SK-N-SH (cell line): Measurements from ENCODE around the gene ZNF865. TPM values are rescaled to one million over a fixed set of nuclear protein-coding genes. Genes with fewer than 3 reads are reported as not detected.
A peak's percentile ranks its signal among the peaks of the same experiment; 100 is the strongest.

Experiments used
- CTCF ChIA-PET: fragments of 300-600, 350-600 bp; formaldehyde crosslinking; extraction: SDS; loops from one replicate; lab custom pipeline; 2021; lab: Yijun Ruan, JAX
- POLR2A ChIA-PET: fragments of 350-600 bp; sonication (Branson Sonifier 250); formaldehyde crosslinking; extraction: SDS; loops from one replicate; lab custom pipeline; 2020; ENCODE audit warnings: antibody characterized with exemption, inconsistent platforms; lab: Yijun Ruan, JAX
- DNase-seq: peaks from one replicate; pipeline ENCODE4 v3.0.0; 2012
- H2AFZ ChIP-seq: fragments of 200-600 bp; sonication (generic); 2 replicates; pipeline ENCODE4 v1.8.1; 2016; ENCODE audit warnings: antibody characterized with exemption, mild to moderate bottlenecking, low read depth
- H3F3A ChIP-seq: fragments of 200-600 bp; sonication (generic); replicated peaks from 2 replicates; pipeline ENCODE3; 2016; ENCODE audit warnings: antibody characterized with exemption, mild to moderate bottlenecking; ENCODE audit not compliant: insufficient read depth
- H3K27ac ChIP-seq, 2 experiments: fragments of 200-500 bp in 1 of 2; fragments of 200-600 bp in 1 of 2; sonication (Bioruptor generic) in 1 of 2; sonication (generic), shearing (Covaris generic) in 1 of 2; 2 replicates each; pipeline versions ENCODE4 v1.5.1 to v1.6.1; 2014 to 2016; ENCODE audit warnings: low read depth in 2 of 2, inconsistent platforms in 1 of 2, low read length in 1 of 2, mild to moderate bottlenecking in 1 of 2, mixed read lengths in 1 of 2
- H3K27me3 ChIP-seq: fragments of 200-600 bp; sonication (generic), shearing (Covaris generic); 2 replicates; pipeline ENCODE4 v1.6.1; 2016; ENCODE audit warnings: mixed run types; ENCODE audit not compliant: insufficient read depth
- H3K36me3 ChIP-seq, 2 experiments: fragments of 200-500 bp in 1 of 2; fragments of 200-600 bp in 1 of 2; sonication (Bioruptor generic) in 1 of 2; sonication (generic) in 1 of 2; replicated peaks in 1 of 2; 2 replicates each; pipeline versions ENCODE3 to v1.5.1; 2014 to 2016; ENCODE audit warnings: low read length in 1 of 2, mild to moderate bottlenecking in 1 of 2; ENCODE audit not compliant: insufficient read depth in 2 of 2, control insufficient read depth in 1 of 2
- H3K4me1 ChIP-seq, 2 experiments: fragments of 200-500 bp in 1 of 2; fragments of 200-600 bp in 1 of 2; sonication (Bioruptor generic) in 1 of 2; sonication (generic), shearing (Covaris generic) in 1 of 2; 2 replicates each; pipeline versions ENCODE4 v1.5.1 to v1.6.1; 2014 to 2016; ENCODE audit warnings: low read depth in 1 of 2, low read length in 1 of 2, mixed run types in 1 of 2; ENCODE audit not compliant: insufficient read depth in 2 of 2, control insufficient read depth in 1 of 2
- H3K4me2 ChIP-seq: fragments of 200-600 bp; sonication (generic), shearing (Covaris generic); 2 replicates; pipeline ENCODE4 v1.6.1; 2017; ENCODE audit warnings: mixed run types
- H3K4me3 ChIP-seq, 2 experiments: fragments of 200-500 bp in 1 of 2; fragments of 200-600 bp in 1 of 2; sonication (Bioruptor generic) in 1 of 2; sonication (generic), shearing (Covaris generic) in 1 of 2; 2 replicates each; pipeline versions ENCODE4 v1.5.1 to v1.8.1; 2014 to 2016; ENCODE audit warnings: low read depth in 2 of 2, inconsistent platforms in 1 of 2, low read length in 1 of 2, mild to moderate bottlenecking in 1 of 2, mixed read lengths in 1 of 2, moderate library complexity in 1 of 2
- H3K79me2 ChIP-seq: fragments of 200-600 bp; sonication (generic); 2 replicates; pipeline ENCODE4 v1.8.1; 2017; ENCODE audit warnings: mild to moderate bottlenecking; ENCODE audit not compliant: insufficient read depth
- H3K9ac ChIP-seq: fragments of 200-600 bp; sonication (generic); 2 replicates; pipeline ENCODE4 v1.6.1; 2017; ENCODE audit warnings: mixed run types
- H3K9me2 ChIP-seq: fragments of 200-600 bp; sonication (generic); 2 replicates; pipeline ENCODE4 v1.6.1; 2017; ENCODE audit warnings: mixed run types
- H3K9me3 ChIP-seq: fragments of 200-600 bp; sonication (generic); 2 replicates; pipeline ENCODE4 v1.6.1; 2017; ENCODE audit warnings: mixed run types, mild to moderate bottlenecking, moderate library complexity
- H4K20me1 ChIP-seq: fragments of 200-600 bp; sonication (generic); 2 replicates; pipeline ENCODE4 v1.6.1; 2017; ENCODE audit warnings: mild to moderate bottlenecking, mixed run types; ENCODE audit not compliant: insufficient read depth
- EP300 ChIP-seq, 2 experiments: IDR thresholded peaks; 2 replicates each; pipeline versions ENCODE4 v1.4.0 to v1.6.1; 2012; ENCODE audit warnings: borderline replicate concordance in 1 of 2, low read depth in 1 of 2, low read length in 1 of 2
- EZH2phosphoT487 ChIP-seq: fragments of 200-600 bp; sonication (generic); IDR thresholded peaks from 2 replicates; pipeline ENCODE4 v1.6.1; 2017; ENCODE audit warnings: low read depth, mixed run types, mild to moderate bottlenecking, antibody characterized with exemption, moderate library complexity, borderline replicate concordance
- GABPA ChIP-seq: IDR thresholded peaks from 2 replicates; pipeline ENCODE4 v1.4.0; 2012; ENCODE audit warnings: low read depth, mild to moderate bottlenecking
- MXI1 ChIP-seq: IDR thresholded peaks from 2 replicates; pipeline ENCODE4 v1.6.1; 2012; ENCODE audit warnings: mild to moderate bottlenecking, low read depth, low read length, improper control_type of control experiment
- POLR2AphosphoS5 ChIP-seq: IDR thresholded peaks from 2 replicates; pipeline ENCODE4 v1.6.1; 2012; ENCODE audit warnings: low read depth, low read length
- RAD21 ChIP-seq: IDR thresholded peaks from 2 replicates; pipeline ENCODE4 v1.6.1; 2012; ENCODE audit warnings: mild to moderate bottlenecking, low read length
- REST ChIP-seq: IDR thresholded peaks from 2 replicates; pipeline ENCODE4 v1.6.1; 2012; ENCODE audit warnings: mild to moderate bottlenecking, low read depth, low read length, moderate library complexity
- RXRA ChIP-seq: IDR thresholded peaks from 2 replicates; pipeline ENCODE4 v1.4.0; 2012; ENCODE audit warnings: low read depth, mild to moderate bottlenecking, borderline replicate concordance
- TAF1 ChIP-seq: IDR thresholded peaks from 2 replicates; pipeline ENCODE4 v1.6.1; 2012; ENCODE audit warnings: low read depth, mild to moderate bottlenecking, low read length, moderate library complexity, borderline replicate concordance
- USF2 ChIP-seq: fragments of 150-350 bp; IDR thresholded peaks from 2 replicates; pipeline ENCODE4 v1.6.1; 2017; ENCODE audit warnings: antibody characterized with exemption, low read length, low read depth, borderline replicate concordance
- WGBS: methylation state at CpG from one replicate; pipeline ENCODE4 v1.1.6; 2017; ENCODE audit warnings: low lambda C conversion rate; 5-methylcytosine and 5-hydroxymethylcytosine counted together
- polyA plus RNA-seq, 3 experiments: library from polyadenylated mRNA; depleted of rRNA; stranded (reverse); fragments of >200 nt; gene quantifications; 2 replicates each; pipeline ENCODE4 v1.2.3, GENCODE V29; 2012
- TF ChIP-seq, protein P1 (sequence below): IDR thresholded peaks from 2 replicates; pipeline ENCODE4; 2012

Gene ZNF865
- polyA plus RNA-seq, 1 of the 3 experiments (the other 2 are of a cell fraction): 5.0 TPM

- TF ChIP-seq REST (0 out of 2 replicates have a peak, but pooled peaks have one; percentile 7), EP300 (IDR thresholded peaks at IDR 0.05; ENCODE audit: borderline replicate concordance in 1 of 2, low read depth in 1 of 2, low read length in 1 of 2) (peak in 1 of 2 experiments; percentile 28; a peak in 1 of 4 replicates), MXI1 (no peak), GABPA (peak; percentile 62), TAF1 (peak; percentile 51; the same call in 1 of the 2 replicates), RXRA (no peak), POLR2AphosphoS5 (no peak)
- TF ChIP-seq, protein P1, sequence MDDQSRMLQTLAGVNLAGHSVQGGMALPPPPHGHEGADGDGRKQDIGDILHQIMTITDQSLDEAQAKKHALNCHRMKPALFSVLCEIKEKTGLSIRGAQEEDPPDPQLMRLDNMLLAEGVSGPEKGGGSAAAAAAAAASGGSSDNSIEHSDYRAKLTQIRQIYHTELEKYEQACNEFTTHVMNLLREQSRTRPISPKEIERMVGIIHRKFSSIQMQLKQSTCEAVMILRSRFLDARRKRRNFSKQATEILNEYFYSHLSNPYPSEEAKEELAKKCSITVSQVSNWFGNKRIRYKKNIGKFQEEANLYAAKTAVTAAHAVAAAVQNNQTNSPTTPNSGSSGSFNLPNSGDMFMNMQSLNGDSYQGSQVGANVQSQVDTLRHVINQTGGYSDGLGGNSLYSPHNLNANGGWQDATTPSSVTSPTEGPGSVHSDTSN: peak; percentile 14
- TF ChIP-seq, all 33 proteins: peak for 11
These were observed 35.4 kb downstream of the ZNF865 start, which contains the start of gene ZNF580 (continued) for GRCh38 chr19:55640577-55641425.

DNA sequence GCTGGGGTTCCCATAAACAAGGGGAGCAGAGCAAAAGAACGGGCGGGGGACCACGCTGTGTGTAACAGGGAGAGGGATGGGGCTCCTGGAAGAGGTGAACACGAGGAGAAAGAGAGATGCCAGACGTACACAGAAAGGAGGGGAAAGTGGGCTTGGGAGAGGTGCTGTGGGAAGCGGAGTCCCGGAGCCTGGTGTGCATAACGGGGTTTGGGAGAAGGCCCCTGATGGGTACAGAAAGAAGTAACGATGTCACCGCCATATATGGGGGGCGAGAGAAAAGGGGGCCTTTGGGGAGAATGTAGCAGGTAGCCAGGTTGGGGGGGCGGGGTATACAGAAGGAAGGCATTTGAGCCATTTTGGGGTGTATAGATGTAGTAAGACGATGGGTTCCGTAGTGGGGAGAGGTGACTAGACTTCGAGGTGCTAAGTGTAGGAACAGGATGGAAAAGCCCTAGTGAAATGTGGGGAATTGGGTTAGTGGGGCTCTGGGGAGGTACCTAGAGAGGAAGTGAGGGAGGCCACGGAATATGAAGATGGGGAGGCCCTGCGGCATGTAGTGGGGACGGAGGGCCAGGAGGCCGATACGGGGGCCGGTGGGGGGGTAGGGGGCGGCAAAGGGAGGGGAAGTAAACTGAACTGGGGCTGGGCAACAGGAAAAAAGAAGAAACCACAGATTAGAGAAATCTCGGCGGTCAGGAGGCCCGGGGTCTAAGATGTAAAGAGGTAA, 36.1 kb downstream of the ZNF865 start:
- POLR2A ChIA-PET: no interaction called here
- Histone ChIP-seq H3K4me1 (peaks cover 15 to 39% of the 10 kb centered on the region in 2 experiments; a peak in 1 of 4 replicates), H3K4me3 (peak overlapping the region; percentile 53 to 81), H3K9me2 (no peaks in the 10 kb centered on the region), H3K36me3 (peaks cover 10 to 13% of the 10 kb centered on the region in 2 experiments), H4K20me1 (no peaks in the 10 kb centered on the region), H3F3A (peaks cover 33% of the 10 kb centered on the region), H2AFZ (no peak overlapping the region), H3K9me3 (no peaks in the 10 kb centered on the region), H3K27me3 (no peaks in the 10 kb centered on the region), H3K4me2 (peak overlapping the region; percentile 95), H3K27ac (peak overlapping the region; percentile 85 to 88), H3K9ac (peak overlapping the region; percentile 86), H3K79me2 (peaks cover 95% of the 10 kb centered on the region)
- peak; percentile 45 for DNase-seq
- TF ChIP-seq, protein P1: peak; percentile 14
- TF ChIP-seq POLR2AphosphoS5 (0 out of 2 replicates have a peak, but pooled peaks have one; percentile 12), MXI1 (peak; percentile 30; the same call in 1 of the 2 replicates), EZH2phosphoT487 (no peak), USF2 (no peak), RAD21 (no peak), REST (no peak)
- CTCF ChIA-PET: interaction anchor here (1.8 to 3.9 kb wide), 4 partner anchors 10 to 21 kb away, joined by 4 to 22 read pairs (median 8); partner anchors contain the start of gene U2AF2
- WGBS: 4% methylated on average over 25 of the region's 25 CpGs
